Measurements from ENCODE around the gene PDE6D.

DNA sequence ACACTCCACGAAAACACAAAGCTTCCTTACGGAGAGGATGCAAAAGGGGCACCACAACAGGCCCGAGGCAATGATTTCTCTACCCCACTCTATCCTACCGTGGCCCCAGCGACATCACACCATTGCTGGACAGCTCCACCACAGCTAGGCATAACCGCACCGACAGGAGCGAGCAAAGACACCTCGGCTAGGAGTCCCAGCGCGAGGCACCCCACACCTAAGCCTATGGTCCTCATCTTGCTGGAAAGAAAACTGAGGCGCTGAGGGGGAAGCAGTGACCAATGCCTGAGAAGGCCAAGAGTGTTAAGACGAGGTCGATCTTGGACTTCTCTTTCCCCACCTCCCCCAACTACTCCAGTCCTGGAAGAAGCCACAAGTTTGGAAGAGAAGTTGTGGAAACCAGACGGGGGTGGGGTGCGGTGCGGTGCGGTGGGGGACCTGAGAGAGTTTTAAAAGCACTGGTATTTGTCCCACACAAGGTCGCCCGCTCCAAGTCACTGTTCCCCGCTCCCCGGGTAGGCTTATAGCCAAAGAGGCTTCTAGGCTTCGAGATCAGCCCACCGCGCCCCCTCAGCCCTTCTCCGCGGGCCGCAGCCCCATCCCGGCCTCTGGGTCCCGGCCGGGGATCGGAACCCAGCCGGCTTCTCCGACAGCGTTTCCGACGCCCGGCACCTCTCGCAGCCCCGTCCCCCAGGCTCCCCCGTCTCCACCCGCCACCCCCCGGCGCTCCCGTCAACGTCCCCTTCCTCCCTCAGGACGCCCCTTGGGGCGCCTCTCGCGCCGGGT lies 766 bp downstream of the PDE6D start:
- TF ChIP-seq, protein P1, sequence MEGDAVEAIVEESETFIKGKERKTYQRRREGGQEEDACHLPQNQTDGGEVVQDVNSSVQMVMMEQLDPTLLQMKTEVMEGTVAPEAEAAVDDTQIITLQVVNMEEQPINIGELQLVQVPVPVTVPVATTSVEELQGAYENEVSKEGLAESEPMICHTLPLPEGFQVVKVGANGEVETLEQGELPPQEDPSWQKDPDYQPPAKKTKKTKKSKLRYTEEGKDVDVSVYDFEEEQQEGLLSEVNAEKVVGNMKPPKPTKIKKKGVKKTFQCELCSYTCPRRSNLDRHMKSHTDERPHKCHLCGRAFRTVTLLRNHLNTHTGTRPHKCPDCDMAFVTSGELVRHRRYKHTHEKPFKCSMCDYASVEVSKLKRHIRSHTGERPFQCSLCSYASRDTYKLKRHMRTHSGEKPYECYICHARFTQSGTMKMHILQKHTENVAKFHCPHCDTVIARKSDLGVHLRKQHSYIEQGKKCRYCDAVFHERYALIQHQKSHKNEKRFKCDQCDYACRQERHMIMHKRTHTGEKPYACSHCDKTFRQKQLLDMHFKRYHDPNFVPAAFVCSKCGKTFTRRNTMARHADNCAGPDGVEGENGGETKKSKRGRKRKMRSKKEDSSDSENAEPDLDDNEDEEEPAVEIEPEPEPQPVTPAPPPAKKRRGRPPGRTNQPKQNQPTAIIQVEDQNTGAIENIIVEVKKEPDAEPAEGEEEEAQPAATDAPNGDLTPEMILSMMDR (IDR thresholded peaks at IDR 0.05) = no peak
- TF ChIP-seq EZH2 (IDR thresholded peaks at IDR 0.05; ENCODE audit: borderline replicate concordance, insufficient read depth, low read depth, low read length, poor library complexity, severe bottlenecking) = no peak
